SU-DHL-6 (cell line): ENCODE measurements around the gene SLC23A2.
"Not testable (repeated sequence)": the region's sequence is repeated elsewhere in the genome, so short reads cannot be mapped to it uniquely, and the experiment has no call there.

Experiments used
- H2AFZ ChIP-seq: fragments of 200-600 bp; sonication (generic); 2 replicates; pipeline ENCODE4 v1.6.1; 2014; ENCODE audit warnings: low read depth, mild to moderate bottlenecking, moderate library complexity, mixed read lengths, antibody characterized with exemption, low read length; ENCODE audit not compliant: severe bottlenecking
- H3F3A ChIP-seq: fragments of 200-600 bp; shearing (Covaris generic); 2 replicates; pipeline ENCODE4 v1.6.0; 2016; ENCODE audit warnings: antibody characterized with exemption, mild to moderate bottlenecking; ENCODE audit not compliant: insufficient read depth
- H3K27ac ChIP-seq: fragments of 200-600 bp; sonication (generic); 2 replicates; pipeline ENCODE4 v1.5.1; 2016; ENCODE audit warnings: low read depth, mild to moderate bottlenecking, low read length, moderate library complexity, mixed read lengths
- H3K27me3 ChIP-seq: fragments of 200-600 bp; sonication (generic), shearing (Covaris generic); 2 replicates; pipeline ENCODE4 v1.6.0; 2014; ENCODE audit warnings: mild to moderate bottlenecking, low read length
- H3K36me3 ChIP-seq: fragments of 200-600 bp; sonication (generic); 2 replicates; pipeline ENCODE4 v1.6.1; 2014; ENCODE audit warnings: mild to moderate bottlenecking, low read length, mixed read lengths
- H3K4me2 ChIP-seq: fragments of 300-600, 200-600 bp; shearing (Covaris generic), sonication (generic); 2 replicates; pipeline ENCODE4 v1.6.0; 2014; ENCODE audit warnings: low read length, low read depth, mild to moderate bottlenecking; ENCODE audit not compliant: poor library complexity, severe bottlenecking
- H3K4me3 ChIP-seq: fragments of 200-600 bp; sonication (generic); 2 replicates; pipeline ENCODE4 v1.5.1; 2014; ENCODE audit warnings: antibody characterized with exemption, low read length, mild to moderate bottlenecking, mixed read lengths; ENCODE audit not compliant: insufficient read depth, poor library complexity, severe bottlenecking
- H3K79me2 ChIP-seq: fragments of 200-600 bp; sonication (generic); 2 replicates; pipeline ENCODE4 v1.6.1; 2014; ENCODE audit warnings: mild to moderate bottlenecking, low read length, moderate library complexity; ENCODE audit not compliant: insufficient read depth
- H3K9ac ChIP-seq: fragments of 200-600 bp; sonication (generic); 2 replicates; pipeline ENCODE4 v1.7.0; 2014; ENCODE audit warnings: mild to moderate bottlenecking, low read length
- H3K9me2 ChIP-seq: fragments of 200-600 bp; sonication (generic); replicated peaks from 2 replicates; pipeline ENCODE4 v1.6.1; 2014; ENCODE audit warnings: low read length; ENCODE audit not compliant: insufficient read depth
- H3K9me3 ChIP-seq: fragments of 200-600 bp; sonication (generic); 2 replicates; pipeline ENCODE4 v1.6.1; 2014; ENCODE audit warnings: low read length, mixed read lengths; ENCODE audit not compliant: insufficient read depth
- H4K20me1 ChIP-seq: fragments of 200-600 bp; sonication (generic); 2 replicates; pipeline ENCODE4 v1.6.1; 2014; ENCODE audit warnings: low read depth, mild to moderate bottlenecking, antibody characterized with exemption, low read length, moderate library complexity, mixed read lengths
- EZH2phosphoT487 ChIP-seq: fragments of 200-600 bp; sonication (generic), shearing (Covaris generic); conservative IDR thresholded peaks from 2 replicates; pipeline ENCODE4 v1.6.1; 2018; ENCODE audit warnings: mild to moderate bottlenecking, antibody characterized with exemption, low read length, moderate library complexity, mixed read lengths
- TF ChIP-seq, protein P1 (sequence below): fragments of 200-600 bp; sonication (generic); IDR thresholded peaks from one replicate; pipeline ENCODE4 v1.5.1; 2017; ENCODE audit warnings: antibody characterized with exemption, mild to moderate bottlenecking, low read length, moderate library complexity; ENCODE audit not compliant: insufficient read depth, poor library complexity, severe bottlenecking

SLC23A2 gene

DNA sequence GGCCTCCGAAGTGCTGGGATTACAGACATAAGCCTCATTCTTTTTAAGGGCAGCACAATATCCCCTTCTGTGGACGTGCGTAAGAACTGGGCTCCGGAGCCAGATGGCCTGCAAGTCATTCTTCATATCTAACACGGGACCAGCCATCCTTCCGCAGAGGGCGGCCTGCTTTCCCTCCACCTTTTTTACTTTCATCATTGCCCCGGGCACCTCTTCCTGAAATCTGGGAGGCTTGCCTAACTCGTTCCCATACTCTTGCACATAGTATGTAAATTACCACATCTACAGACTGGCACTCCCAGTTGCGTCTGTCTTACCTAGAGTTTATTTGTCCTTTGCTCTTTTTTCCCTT lies 29.9 kb upstream of the SLC23A2 start:
- Histone ChIP-seq H3K9me3 (no peaks in the 10 kb centered on the region), H3K27me3 (no peaks in the 10 kb centered on the region), H4K20me1 (no peaks in the 10 kb centered on the region), H3K4me2 (no peak overlapping the region), H3K9me2 (no peaks in the 10 kb centered on the region), H3K27ac (no peak overlapping the region), H2AFZ (no peak overlapping the region), H3F3A (no peaks in the 10 kb centered on the region), H3K9ac (no peak overlapping the region), H3K4me3 (no peak overlapping the region), H3K79me2 (no peaks in the 10 kb centered on the region), H3K36me3 (no peaks in the 10 kb centered on the region)
- TF ChIP-seq, protein P1, sequence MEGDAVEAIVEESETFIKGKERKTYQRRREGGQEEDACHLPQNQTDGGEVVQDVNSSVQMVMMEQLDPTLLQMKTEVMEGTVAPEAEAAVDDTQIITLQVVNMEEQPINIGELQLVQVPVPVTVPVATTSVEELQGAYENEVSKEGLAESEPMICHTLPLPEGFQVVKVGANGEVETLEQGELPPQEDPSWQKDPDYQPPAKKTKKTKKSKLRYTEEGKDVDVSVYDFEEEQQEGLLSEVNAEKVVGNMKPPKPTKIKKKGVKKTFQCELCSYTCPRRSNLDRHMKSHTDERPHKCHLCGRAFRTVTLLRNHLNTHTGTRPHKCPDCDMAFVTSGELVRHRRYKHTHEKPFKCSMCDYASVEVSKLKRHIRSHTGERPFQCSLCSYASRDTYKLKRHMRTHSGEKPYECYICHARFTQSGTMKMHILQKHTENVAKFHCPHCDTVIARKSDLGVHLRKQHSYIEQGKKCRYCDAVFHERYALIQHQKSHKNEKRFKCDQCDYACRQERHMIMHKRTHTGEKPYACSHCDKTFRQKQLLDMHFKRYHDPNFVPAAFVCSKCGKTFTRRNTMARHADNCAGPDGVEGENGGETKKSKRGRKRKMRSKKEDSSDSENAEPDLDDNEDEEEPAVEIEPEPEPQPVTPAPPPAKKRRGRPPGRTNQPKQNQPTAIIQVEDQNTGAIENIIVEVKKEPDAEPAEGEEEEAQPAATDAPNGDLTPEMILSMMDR, result no peak
- TF ChIP-seq EZH2phosphoT487, result no peak

- Histone ChIP-seq H3K9me2 (no peaks in the 10 kb centered on the region), H3K27me3 (no peaks in the 10 kb centered on the region), H3K9ac (no peak overlapping the region), H3F3A (no peaks in the 10 kb centered on the region), H2AFZ (no peak overlapping the region), H3K4me3 (no peak overlapping the region), H3K79me2 (no peaks in the 10 kb centered on the region), H4K20me1 (no peaks in the 10 kb centered on the region), H3K27ac (no peak overlapping the region), H3K9me3 (no peaks in the 10 kb centered on the region), H3K4me2 (no peak overlapping the region), H3K36me3 (no peaks in the 10 kb centered on the region)
- TF ChIP-seq, protein P1, result no peak
- TF ChIP-seq EZH2phosphoT487, result no peak
These were observed 29.3 kb upstream of the SLC23A2 start for GRCh38 chr20:5030348-5031205.

GRCh38 chr20:5028258-5029059 lies 27.1 kb upstream of the SLC23A2 start:
- not testable (repeated sequence) for H3K79me2 ChIP-seq, H3K36me3 ChIP-seq, H3F3A ChIP-seq, H3K27ac ChIP-seq, H3K9me3 ChIP-seq, H3K27me3 ChIP-seq, H4K20me1 ChIP-seq, H3K9ac ChIP-seq, H3K9me2 ChIP-seq, H2AFZ ChIP-seq, H3K4me3 ChIP-seq, H3K4me2 ChIP-seq

DNA sequence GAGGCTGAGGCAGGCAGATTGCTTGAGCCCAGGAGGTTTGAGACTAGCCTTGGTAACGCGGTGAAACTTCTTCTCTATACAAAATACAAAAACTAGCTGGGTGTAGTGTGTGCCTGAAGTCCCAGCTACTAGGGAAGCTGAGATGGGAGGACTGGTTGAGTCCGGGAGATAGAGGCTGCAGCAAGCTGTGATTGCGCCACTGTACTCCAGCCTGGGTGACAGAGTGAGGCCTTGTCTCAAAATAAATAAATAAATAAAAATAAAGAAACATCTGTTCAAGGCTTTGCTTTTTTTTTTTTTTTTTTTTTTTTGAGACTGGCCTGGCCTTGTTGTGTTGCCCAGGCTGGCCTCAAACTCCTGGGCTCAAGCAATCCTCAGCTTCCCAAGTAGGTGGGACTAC lies 23.7 kb upstream of the SLC23A2 start:
- no peaks in the 10 kb centered on the region for H3K9me3 ChIP-seq
- no peaks in the 10 kb centered on the region for H3K79me2 ChIP-seq
- no peaks in the 10 kb centered on the region for H3K36me3 ChIP-seq
- TF ChIP-seq, protein P1, result no peak
- TF ChIP-seq EZH2phosphoT487, result no peak
- no peaks in the 10 kb centered on the region for H3K27me3 ChIP-seq
- no peak overlapping the region for H3K4me2 ChIP-seq
- no peak overlapping the region for H3K27ac ChIP-seq
- no peak overlapping the region for H2AFZ ChIP-seq
- no peaks in the 10 kb centered on the region for H3F3A ChIP-seq
- H3K9me2 ChIP-seq, result no peaks in the 10 kb centered on the region
- no peak overlapping the region for H3K9ac ChIP-seq
- H4K20me1 ChIP-seq, result no peaks in the 10 kb centered on the region
- no peak overlapping the region for H3K4me3 ChIP-seq
